Adipocyte (in vitro differentiated cells): ENCODE results near the gene PIERCE2.
A peak's percentile ranks its signal among the peaks of the same experiment; 100 is the strongest.
"Not testable (repeated sequence)": the region's sequence is repeated elsewhere in the genome, so short reads cannot be mapped to it uniquely, and the experiment has no call there.

Experiments used
- DNase-seq: peaks from one replicate; pipeline ENCODE4 v3.0.0-alpha.2; 2015; ENCODE audit warnings: low read depth
- H3K27me3 ChIP-seq: replicated peaks from 2 replicates; pipeline ENCODE4 v1.7.0; 2013; ENCODE audit warnings: mild to moderate bottlenecking, low read length, moderate library complexity; ENCODE audit not compliant: control insufficient read depth, insufficient read depth
- H3K36me3 ChIP-seq: 2 replicates; pipeline ENCODE4 v1.7.0; 2013; ENCODE audit warnings: low read length, mild to moderate bottlenecking, moderate library complexity; ENCODE audit not compliant: control insufficient read depth, insufficient read depth, severe bottlenecking
- H3K4me1 ChIP-seq: 2 replicates; pipeline ENCODE4 v1.7.0; 2013; ENCODE audit warnings: mild to moderate bottlenecking, low read length, moderate library complexity; ENCODE audit not compliant: control insufficient read depth, insufficient read depth
- H3K4me3 ChIP-seq: 2 replicates; pipeline ENCODE4 v1.7.0; 2013; ENCODE audit warnings: mild to moderate bottlenecking, low read length, moderate library complexity
- H3K9ac ChIP-seq: 2 replicates; pipeline ENCODE4 v1.7.0; 2013; ENCODE audit warnings: mild to moderate bottlenecking, low read length, moderate library complexity
- H3K9me3 ChIP-seq: 2 replicates; pipeline ENCODE4 v1.7.0; 2013; ENCODE audit warnings: mild to moderate bottlenecking, low read length, moderate library complexity; ENCODE audit not compliant: control insufficient read depth

PIERCE2 gene

DNA sequence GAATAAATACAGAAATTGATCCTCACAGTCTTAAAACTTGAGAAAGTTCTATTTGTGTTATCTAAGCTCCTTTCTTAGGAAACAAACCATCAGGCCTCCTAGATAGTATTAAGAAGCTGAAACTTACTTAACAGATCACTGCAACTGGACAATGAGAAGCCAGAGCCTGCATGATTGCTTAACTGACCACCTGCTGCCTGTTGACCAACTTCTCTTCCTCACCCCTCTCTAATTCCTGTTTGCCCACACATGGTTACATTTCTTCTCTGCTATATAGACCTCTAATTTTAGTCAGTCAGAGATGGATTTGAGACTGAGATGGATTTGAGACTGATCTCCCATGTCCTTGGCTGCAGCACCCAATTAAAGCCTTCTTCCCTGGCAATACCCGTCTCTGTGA, 13.6 kb upstream of the PIERCE2 start:
- Histone ChIP-seq H3K27me3 (no peaks in the 10 kb centered on the region), H3K9me3 (no peaks in the 10 kb centered on the region), H3K4me3 (no peak overlapping the region), H3K4me1 (no peaks in the 10 kb centered on the region), H3K36me3 (peaks cover 3% of the 10 kb centered on the region), H3K9ac (no peak overlapping the region)
- peak; percentile 22 for DNase-seq

DNA sequence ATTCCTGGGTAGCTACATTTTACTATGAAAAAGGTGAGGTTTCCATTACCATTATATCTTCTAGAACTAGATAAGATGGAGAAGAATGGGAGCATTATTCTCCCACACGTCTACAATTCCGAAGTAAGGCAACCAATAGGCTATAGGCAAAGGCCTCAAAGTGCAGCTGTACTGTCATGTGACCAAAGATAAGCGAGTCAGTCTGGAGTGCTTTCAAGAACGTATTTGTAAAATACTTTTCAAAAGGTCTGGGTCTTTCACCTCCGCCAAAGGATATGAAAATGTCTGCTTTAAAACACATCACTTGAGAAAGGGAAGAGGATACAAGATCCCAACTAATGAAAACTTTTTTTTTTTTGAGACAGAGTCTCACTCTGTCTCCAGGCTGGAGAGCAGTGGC, 10.1 kb upstream of the PIERCE2 start:
- Histone ChIP-seq H3K36me3 (peaks cover 3% of the 10 kb centered on the region), H3K9me3 (no peaks in the 10 kb centered on the region), H3K27me3 (no peaks in the 10 kb centered on the region), H3K4me3 (no peak overlapping the region), H3K4me1 (peaks cover 17% of the 10 kb centered on the region), H3K9ac (no peak overlapping the region)
- DNase-seq = no peak

DNA sequence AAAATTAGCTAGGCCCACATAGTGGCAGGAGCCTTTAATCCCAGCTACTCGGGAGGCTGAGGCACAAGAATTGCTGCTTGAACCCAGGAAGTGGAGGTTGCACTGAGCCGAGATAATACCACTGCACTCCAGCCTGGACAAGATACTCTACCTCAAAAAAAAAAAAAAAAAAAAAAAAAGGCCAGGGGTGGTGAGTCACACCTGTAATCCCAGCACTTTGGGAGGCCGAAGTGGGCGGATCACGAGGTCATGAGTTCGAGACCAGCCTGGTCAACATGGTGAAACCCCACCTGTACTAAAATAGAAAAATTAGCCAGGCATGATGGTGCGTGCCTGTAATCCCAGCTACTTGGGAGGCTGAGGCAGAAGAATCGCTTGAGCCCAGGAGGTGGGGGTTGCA, 8.2 kb upstream of the PIERCE2 start:
- DNase-seq, H3K9me3 ChIP-seq, H3K27me3 ChIP-seq, H3K9ac ChIP-seq, H3K4me3 ChIP-seq, H3K36me3 ChIP-seq: not testable (repeated sequence)
- peaks cover 34% of the 10 kb centered on the region for H3K4me1 ChIP-seq

DNA sequence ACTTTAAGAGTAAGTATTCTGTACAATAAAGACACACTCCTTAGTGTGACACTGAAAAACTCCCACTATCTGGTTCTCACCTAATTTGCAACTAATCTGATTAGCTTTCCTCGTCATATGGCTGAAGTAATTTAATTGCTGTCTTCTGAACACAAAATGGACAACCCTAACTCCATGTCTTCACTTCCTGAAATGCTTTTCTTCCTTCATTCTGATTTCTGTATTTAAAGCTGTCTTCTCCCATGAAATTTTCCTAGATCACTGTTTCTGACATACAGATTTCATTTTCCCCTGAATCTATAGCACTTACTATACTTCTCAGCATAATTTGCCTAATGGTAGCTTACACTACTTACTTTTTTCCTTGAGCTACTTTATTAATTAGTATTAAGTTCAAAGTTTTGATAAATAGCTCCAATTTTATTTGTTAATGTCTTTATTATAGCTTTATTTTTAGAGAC, 6.5 kb upstream of the PIERCE2 start:
- Histone ChIP-seq H3K9me3 (no peaks in the 10 kb centered on the region), H3K4me3 (peak overlapping the region; percentile 42), H3K9ac (no peak overlapping the region), H3K4me1 (peaks cover 45% of the 10 kb centered on the region), H3K27me3 (no peaks in the 10 kb centered on the region), H3K36me3 (no peaks in the 10 kb centered on the region)
- no peak for DNase-seq

DNA sequence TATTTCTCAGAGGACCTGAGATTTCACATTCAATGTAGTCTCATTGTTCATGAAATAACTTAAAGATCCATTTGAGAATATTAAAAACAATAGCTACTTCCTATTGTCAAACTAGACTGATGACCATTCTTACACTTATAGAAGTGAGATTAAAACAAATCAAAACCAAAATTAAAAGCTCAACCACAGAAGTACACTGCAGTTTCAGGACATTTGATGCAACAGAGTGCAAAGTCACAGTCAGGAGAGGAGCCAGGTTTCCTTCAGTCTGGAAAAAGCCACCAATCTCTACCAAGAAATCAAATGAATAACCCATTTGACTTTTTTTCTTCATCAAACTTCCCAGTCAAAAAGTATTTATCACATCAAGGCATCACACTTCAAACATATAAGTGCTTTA, 5.6 kb upstream of the PIERCE2 start:
- peak overlapping the region; percentile 42 for H3K4me3 ChIP-seq
- H3K4me1 ChIP-seq = peaks cover 49% of the 10 kb centered on the region
- no peaks in the 10 kb centered on the region for H3K9me3 ChIP-seq
- peak overlapping the region; percentile 81 for H3K9ac ChIP-seq
- no peaks in the 10 kb centered on the region for H3K36me3 ChIP-seq
- H3K27me3 ChIP-seq = no peaks in the 10 kb centered on the region
- peak; percentile 71 for DNase-seq

DNA sequence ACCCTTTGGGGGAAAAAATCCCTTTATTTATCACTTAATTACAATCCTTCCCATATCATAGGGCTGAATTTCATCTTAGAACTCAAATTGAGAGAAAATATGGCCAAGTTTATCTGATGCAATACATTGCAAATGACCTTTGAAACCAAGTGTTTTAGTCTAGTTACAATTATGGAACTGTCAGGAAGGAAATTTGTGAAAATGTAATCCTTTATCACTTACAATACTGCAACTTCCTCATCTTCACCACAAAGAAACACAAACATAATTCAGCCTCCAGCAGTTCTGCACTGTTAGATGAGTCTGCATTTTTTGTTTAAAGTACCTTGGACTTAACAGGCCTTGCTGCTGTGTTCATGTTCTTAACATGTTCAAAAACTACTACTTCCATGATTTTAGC, 4.8 kb upstream of the PIERCE2 start:
- peak; percentile 75 for DNase-seq
- H3K36me3 ChIP-seq = no peaks in the 10 kb centered on the region
- H3K9me3 ChIP-seq = no peaks in the 10 kb centered on the region
- no peaks in the 10 kb centered on the region for H3K27me3 ChIP-seq
- H3K9ac ChIP-seq = peak overlapping the region; percentile 81
- H3K4me1 ChIP-seq = peaks cover 49% of the 10 kb centered on the region
- peak overlapping the region; percentile 42 for H3K4me3 ChIP-seq

DNA sequence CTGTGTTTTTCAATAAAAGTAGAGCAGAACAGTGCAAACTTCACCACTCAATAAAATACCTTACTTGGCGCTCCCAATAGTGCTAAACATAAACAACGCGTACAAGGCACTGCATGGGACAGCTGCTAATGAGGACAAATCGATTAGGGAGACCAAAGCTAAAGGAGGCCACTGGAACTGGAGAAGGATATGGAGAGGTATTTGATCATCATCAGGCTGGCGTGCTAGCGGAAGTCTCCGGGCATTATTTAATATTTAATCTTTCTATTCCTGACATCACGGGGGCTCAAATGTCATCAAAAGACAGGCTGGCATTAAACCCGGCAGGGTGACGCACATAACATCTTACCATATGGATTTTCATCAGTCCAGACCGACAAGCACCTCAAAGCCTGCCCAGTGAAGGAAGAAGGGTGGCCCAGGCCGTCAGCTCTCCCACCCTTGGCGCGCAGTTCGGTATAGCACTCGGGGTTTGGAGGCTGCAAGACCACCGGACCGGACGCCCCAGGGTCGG, 740 bp upstream of the PIERCE2 start:
- DNase-seq = peak; percentile 66
- Histone ChIP-seq H3K4me1 (peaks cover 42% of the 10 kb centered on the region), H3K27me3 (no peaks in the 10 kb centered on the region), H3K4me3 (peak overlapping the region; percentile 92), H3K9me3 (no peaks in the 10 kb centered on the region), H3K36me3 (no peaks in the 10 kb centered on the region), H3K9ac (peak overlapping the region; percentile 89)

DNA sequence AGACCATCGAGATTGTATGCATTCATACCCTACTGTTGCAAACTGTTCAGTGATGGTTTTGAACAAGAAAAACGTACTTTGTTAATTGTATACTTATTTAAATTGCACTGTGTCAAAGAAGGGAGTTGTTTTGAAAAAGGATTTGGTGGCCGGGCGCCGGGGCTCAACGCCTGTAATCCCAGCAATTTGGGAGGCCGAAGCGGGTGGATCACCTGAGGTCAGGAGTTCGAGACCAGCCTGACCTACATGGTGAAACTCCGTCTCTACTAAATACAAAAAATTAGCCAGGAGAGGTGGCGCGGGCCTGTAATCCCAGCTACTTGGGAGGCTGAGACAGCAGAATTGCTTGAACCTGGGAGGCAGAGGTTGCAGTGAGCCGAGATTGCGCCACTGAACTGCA, 681 bp downstream of the PIERCE2 start:
- Histone ChIP-seq H3K4me3 (peak overlapping the region; percentile 92), H3K4me1 (peaks cover 28% of the 10 kb centered on the region), H3K9ac (peak overlapping the region; percentile 89)
- not testable (repeated sequence) for H3K36me3 ChIP-seq, DNase-seq, H3K27me3 ChIP-seq, H3K9me3 ChIP-seq

DNA sequence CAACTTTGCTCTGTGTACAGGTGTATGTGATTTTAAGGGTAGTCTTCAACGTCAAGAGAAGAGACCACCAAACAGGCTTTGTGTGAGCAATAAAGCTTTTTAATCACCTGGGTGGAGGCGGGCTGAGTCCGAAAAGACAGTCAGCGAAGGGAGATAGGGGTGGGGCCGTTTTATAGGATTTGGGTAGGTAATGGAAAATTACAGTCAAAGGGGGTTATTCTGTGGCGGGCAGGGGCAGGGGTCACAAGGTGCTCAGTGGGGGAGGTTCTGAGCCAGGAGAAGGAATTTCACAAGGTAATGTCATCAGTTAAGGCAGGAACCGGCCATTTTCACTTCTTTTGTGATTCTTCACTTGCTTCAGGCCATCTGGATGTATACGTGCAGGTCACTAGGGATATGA, 9.4 kb downstream of the PIERCE2 start:
- H3K9ac ChIP-seq, H3K27me3 ChIP-seq, DNase-seq, H3K9me3 ChIP-seq, H3K4me1 ChIP-seq, H3K36me3 ChIP-seq, H3K4me3 ChIP-seq: not testable (repeated sequence)

DNA sequence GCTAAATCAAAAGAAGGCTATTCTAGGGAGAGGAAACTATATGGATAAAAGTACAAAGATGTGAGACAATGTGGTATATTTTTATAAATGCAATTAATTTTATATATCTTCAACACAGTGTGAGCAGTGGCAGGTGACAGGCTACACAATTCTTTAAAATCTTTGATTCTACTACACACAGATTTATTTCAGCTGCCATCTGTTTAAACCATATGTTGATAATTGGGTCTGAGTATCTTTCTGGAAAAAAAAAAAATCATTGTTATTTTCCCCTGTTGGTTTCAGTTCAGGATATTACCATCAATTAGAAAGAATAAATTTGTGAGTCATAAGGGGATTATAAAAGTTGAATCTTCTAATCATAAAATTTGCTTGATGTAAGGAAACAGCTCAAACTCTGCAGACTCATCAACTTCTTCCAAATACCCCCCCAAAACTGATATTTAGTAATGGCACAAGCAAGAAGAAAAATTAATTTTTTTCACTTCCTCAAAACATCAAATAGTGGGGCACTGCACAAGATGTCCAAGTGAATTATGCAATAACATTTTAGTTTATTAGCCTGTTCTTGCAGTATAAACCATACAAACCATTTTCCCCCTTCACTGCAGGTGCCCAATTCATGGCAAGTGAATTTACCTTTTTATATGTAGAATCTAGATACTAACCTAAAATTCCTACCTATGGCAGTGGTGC, 12.0 kb downstream of the PIERCE2 start:
- Histone ChIP-seq H3K9ac (no peak overlapping the region), H3K36me3 (no peaks in the 10 kb centered on the region), H3K4me1 (no peaks in the 10 kb centered on the region), H3K9me3 (no peaks in the 10 kb centered on the region), H3K27me3 (no peaks in the 10 kb centered on the region), H3K4me3 (no peak overlapping the region)
- no peak for DNase-seq

DNA sequence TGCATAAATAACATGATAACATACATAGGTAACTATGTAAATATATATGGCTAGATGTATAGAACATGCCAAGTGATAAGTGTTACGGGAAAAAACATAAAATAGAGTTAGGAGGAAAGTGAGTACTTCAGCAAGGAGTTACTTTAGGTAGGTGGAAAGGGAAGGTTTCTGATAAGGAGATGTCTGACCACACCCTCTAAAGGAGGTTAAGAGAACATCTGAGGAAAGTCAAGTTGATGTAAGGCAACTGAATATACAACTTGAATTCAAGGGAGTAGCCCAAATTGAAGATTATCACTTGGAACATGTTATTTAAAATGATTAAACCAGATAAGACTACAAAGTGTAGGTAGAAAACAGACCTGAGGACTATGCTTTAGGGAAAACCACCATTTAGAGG, 13.8 kb downstream of the PIERCE2 start:
- Histone ChIP-seq H3K4me3 (no peak overlapping the region), H3K27me3 (no peaks in the 10 kb centered on the region), H3K36me3 (no peaks in the 10 kb centered on the region), H3K9ac (no peak overlapping the region), H3K9me3 (no peaks in the 10 kb centered on the region), H3K4me1 (no peaks in the 10 kb centered on the region)
- DNase-seq = no peak
